ENCODE data around the gene IQGAP2.

The IQGAP2 gene

DNA sequence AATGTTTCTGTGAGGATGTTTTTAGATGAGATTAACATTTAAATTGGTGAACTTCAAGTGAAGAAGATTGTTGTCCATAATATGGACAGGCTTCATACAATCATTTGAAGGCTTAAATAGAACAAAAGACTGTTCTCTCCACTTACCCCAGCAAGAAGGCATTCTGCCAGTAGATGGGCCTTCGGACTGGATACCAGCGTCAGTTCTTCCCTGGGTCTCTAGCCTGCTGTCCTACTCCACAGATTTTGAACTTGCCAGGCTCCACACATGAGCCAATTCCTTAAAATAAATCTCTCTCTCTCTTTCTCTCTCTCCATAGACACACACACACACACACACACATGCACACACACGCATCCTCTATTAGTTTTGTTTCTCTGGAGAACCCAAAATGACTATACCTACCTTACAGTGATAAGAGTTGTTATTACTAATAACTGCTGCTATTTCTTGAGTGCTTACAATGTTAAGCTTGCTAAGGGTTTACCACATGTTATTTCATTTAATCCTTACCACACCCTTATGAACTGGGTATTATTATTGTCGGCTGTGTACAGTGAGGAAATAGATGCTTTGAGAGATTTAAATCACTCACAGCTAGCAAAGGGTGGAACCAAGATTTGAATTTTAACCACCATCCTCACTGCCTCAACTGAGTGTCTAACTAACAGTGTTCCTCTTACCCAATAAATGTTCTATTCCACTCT is 19.8 kb upstream of the IQGAP2 start:
- no peak for DNase-seq (ENCODE audit: low read depth in 2 of 2)

DNA sequence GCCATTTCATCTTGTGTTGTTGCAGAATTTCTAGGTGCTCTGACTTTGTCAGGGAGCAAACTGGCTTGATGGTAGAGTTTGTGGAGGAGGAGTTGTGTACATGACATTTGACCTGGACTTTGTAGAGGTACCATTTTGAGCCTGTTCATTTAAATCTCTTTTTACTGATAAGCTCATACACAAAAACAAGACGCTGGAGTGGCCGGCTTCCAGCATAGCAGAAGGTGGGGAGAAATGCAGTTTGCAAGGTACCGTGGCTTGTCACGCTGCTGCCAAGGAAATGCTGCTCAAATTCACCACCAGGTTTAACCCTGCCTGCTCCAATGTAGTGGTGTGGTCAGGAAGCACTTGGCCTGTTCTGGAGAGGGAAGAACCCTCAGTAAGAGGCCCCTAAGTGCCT is 18.9 kb upstream of the IQGAP2 start:
- no peak for DNase-seq (ENCODE audit: low read depth in 2 of 2)

DNA sequence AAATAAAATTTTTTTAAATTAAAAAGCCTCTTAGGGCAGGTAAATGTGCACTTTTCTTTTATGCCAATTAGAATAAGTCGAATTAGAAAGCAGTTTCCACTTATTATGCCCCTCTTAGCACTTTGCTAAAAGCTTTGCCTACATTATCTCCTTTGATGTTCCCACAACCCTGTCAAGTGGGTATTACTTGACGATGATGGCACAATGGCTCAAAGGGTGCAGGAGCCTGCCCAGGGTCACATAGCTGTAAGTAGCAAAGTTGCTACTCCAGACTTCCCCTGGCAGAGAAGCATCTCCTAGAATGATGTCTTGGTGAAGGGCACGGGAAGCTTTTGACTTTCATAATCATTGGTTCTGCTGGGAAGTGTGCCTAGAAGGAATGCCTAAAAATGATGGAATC is 18.4 kb upstream of the IQGAP2 start:
- no peak for DNase-seq (ENCODE audit: low read depth in 2 of 2)

DNA sequence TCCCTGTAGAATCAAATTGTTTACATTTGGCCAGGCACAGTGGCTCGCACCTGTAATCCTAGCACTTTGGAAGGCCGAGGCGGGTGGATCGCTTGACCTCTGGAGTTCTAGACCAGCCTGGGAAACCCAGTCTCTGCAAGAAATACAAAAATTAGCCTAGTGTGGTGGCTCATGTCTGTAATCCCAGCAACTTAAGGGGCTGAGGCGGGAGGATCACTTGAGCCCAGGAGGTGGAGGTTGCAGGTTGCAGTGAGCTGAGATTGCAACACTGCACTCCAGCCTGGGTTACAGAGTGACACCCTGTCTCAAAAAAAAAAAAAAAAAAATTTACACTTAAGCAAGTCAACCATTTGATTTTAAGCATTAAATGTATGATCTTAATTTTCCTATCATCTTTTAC is 17.5 kb upstream of the IQGAP2 start:
- DNase-seq (ENCODE audit: low read depth in 2 of 2), result no peak

DNA sequence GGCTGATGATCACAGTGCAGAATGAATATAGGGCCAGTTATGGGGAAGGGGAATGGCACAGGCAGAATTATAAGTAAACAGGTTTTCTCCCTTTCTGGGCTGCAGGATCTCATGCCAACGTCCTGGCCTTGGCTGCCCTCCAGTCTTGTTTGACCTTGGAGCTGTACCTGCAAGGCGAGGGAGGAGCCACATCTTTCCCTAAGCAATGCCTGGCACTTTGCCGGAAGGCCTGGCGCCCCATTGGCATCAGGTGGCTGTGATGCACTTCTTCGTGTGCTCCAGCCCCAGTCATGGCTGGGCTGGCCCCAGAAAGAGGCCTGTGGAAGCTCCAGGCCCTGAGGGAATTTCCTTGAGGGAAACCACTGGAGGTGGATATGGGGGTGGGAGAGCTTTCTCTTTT is 16.7 kb upstream of the IQGAP2 start:
- DNase-seq (ENCODE audit: low read depth in 2 of 2), result no peak

DNA sequence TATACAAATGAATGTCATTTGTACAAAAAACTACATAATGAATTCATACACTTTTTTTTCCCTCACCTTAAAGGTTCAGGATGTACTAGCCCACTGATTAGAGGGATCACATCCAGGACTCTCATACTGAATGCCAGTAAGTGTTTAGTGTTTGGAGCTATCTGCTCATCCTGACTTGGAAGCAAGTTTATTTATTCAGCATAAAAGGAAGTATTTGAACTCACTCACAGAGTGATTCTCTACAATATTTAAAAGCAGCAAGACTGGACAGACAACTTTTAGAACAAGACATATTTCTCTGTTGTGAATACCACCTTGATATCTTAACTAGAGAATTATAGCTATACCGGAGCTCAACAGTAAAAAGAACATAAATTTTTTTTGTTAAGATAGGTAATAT is 14.8 kb upstream of the IQGAP2 start:
- no peak for DNase-seq (ENCODE audit: low read depth in 2 of 2)

DNA sequence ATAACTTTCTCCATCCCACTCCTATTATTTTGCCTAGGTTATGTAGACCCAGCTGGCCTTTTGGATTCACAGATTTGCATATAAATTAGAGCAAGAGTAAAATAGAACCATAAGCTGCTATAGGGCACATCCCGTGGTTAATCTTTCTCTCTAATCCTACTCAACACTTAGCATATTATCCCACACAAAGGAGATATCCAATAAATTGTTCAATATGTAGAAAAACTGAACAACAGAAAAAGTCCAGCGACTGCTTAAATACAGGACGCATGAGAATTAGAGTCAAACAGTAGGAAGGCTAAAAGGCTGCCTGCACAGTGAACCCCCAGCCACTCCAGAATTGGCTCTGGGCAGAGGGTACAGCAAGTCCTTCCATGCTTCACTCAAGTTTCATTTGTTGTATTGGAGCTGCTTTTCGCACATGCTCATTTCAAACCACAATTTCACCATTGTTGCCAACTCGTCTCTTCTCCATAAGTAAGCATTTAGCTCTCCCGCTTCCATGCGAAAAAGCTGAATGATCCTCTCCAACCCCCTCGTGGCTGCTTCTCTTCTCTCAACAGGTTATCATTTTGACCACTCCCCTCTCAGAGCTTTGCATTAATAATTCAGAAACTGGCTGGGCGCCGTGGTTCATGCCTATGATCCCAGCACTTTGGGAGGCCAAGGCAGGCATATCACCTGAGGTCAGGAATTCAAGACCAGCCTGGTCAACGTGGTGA is 14.1 kb upstream of the IQGAP2 start:
- no peak for DNase-seq (ENCODE audit: low read depth in 2 of 2)

DNA sequence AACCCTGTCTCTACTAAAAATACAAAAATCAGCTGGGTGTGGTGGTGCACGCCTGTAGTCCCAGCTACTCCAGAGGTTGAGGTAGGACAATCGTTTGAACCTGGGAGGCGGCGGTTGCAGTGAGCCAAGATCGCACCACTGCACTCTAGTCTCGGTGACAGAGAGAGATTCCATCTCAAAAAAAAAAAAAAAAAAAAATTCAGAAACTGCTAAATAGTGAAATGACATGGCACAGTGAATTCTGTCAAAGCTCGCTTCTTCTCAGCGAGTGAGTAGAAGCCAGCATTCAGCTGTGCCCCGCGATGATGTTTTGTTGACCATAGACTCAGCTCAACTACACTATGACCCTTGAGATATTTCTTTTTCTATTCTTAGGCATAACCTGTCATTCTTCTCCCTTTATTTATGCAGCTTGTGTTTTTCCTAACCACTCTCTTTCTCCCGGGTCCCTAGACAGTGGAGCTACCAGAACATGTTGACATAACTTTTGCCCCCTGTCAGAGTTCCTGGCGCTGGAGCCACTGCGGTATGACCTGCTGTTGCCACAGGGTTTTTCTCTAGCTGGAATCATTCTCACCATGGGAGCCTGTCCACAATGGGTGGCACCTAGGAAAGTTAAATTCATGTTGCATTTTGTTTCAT is 13.5 kb upstream of the IQGAP2 start:
- DNase-seq (ENCODE audit: low read depth in 2 of 2), result no peak

DNA sequence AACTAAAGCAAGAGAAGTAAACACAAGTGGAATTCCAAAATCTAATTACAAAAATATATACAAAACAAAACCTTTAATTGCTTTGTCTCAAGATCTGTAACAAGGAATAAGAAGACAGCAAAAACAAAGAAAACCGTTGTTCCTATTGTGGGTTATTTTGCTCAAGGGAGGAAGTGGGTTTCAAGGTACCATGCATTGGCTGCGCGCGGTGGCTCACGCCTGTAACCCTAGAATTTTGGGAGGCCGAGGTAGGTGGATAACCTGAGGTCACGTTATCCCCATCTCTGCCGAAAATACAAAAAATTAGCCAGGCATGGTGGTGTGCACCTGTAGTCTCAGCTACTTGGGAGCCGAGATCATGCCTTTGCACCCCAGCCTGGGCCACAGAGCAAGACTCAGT is 12.1 kb upstream of the IQGAP2 start:
- no peak for DNase-seq (ENCODE audit: low read depth in 2 of 2)

DNA sequence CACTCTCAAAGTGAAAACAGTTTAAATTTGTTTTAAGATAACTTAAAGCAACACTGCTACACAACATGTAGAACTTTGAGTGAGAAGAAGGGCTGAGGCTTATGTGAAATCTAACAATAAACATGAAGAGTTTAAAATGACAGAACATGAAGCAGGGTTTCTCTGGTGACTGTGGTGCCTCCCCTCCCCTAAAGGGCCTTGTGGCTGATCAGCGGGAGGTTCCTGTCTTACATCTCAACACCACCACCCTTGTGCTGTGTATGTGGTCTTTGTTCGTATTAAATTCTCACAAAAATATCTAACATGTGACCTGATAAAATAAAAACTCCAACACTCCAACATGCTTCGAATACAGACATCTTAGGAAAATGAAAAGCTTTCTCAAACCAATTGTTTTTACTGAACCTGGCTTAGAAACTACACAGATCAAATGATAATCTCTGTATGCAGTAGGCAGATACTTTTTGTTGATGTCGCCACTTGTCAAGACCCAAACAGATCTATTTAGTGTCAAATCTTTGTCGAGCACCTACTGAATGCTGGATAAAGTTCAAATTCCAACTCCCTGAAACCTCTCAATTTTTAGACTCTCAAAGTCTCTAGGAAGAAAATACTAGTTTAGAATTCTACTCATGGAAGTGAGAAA is 9.9 kb upstream of the IQGAP2 start:
- no peak for DNase-seq (ENCODE audit: low read depth in 2 of 2)

DNA sequence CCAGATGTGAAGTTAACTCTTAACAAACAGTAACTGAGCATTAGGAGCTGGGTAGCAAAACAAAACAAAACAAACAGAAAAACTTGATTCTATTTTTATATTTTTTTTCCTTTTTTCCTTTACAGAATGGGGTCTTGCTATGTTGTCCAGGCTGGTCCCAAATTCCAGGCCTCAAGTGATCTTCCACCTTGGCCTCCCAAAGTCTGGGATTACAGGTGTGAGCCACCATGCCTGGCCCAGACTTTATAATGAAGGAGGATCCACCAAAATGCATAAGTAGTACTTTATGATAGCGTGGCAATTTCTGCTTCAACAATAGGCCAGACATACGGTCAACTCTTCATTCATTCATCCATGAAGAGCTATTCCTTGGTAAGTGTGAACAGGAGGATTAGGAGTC is 5.9 kb upstream of the IQGAP2 start:
- DNase-seq (ENCODE audit: low read depth in 2 of 2), result no peak

DNA sequence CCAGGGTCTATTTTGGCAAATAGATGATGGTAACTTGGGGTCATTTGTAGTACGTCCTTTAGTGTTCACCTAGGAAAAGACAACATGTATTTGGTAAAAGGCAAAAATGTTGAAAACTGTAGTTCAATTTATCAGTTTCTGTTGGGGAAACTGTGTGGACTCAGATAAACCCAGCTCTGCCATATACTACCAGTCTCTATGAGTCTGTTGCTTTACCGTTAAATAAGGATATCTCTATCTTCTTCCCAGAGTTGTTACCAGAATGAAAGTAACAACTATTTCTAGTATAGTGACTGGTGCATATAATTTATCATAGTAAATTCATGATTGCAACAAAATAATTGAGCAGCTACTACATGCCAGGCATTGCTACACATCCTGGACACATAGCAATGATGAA is 3.8 kb upstream of the IQGAP2 start:
- DNase-seq (ENCODE audit: low read depth in 2 of 2), result no peak

DNA sequence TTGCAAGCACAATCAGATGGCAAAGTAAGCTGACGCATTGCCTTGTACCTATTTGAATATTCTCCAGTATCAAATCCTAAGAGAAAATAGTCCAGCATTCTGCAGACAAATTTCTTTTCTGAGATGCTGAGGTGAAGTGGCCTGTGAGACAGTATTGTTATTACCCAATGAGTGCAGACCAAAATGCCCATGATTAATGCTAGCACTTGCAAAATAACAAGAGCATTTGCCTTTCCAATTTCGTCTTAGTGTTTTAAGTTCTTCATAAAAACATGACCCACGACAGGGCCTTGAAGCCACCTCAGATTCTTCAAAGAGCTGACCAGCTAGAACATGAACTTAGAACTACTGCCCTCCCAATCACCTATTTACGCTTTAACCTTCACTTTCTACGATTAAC is 2.6 kb upstream of the IQGAP2 start:
- no peak for DNase-seq (ENCODE audit: low read depth in 2 of 2)

DNA sequence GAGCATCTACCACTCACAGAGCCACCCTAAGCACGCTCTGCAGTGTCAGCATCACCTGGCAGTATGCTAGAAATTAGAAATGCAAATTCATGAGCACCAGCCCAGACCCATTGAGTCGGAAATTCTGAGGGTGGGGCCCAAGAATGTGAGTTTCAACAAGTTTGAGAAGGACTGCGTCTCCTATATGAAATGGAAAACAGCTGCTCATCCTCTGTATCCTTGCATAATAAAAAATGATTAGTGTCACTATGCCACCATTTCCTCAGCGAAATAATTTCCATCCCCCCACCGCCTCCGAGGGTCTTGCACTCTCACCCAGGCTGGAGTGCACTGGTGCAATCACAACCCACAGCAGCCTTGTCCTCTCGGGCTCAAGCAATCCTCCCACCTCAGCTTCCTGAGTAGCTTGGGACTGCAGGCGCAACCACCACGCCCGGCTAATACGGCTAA is 1.3 kb upstream of the IQGAP2 start:
- DNase-seq (ENCODE audit: low read depth in 2 of 2), result no peak

DNA sequence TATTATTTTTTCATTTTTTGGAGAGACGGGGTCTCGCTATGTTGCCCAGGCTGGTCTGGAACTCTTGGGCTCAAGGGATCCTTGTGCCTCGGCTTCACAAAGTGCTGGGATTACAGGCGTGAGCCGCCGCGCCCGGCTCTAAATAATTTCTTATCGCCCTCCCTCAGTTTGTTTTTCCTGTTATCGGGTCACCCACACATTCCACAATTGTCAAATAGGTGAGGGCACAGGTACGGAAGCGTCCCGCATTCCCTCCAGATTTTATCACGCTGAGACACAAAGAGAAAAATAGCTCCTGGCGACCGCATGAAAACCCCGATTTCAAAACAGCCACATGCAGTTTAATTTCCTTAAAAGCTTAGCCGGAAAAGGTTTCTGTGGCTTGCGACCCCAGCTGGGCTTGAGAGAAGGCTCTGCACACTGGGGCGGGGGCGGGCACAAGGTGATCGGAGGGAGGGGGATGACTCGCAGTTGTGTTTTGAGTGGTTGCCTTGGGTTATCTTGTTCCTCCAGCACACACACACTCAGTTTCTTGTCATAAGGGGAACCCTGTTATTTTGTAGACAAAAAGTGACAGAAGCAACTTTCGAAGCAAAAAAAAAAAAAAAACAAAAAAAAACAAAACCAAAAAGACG is 717 bp upstream of the IQGAP2 start:
- peak; percentile 37 to 48 for DNase-seq (ENCODE audit: low read depth in 2 of 2)

DNA sequence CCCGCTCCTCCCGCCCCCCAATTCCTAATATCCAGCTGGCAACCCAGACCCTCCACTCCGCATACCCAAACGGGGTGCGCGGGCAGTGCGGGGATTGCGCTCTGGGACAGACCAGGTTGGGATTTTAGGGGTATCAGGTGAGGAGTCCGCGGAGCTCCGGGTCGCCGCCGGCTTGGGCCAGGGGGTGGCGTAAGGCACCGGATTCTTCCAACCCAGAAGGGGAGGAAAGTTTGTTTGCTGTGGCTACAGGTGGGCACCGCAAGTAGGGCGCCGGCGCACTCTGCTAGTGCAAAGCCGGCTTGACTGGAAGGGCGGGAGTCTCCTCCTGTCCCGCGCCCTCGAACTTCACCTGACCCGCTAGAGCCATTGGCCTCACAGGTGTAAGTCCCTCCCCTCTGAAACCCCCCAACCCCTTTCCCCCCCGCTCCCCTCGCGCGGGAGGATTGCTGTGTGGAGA is 709 bp downstream of the IQGAP2 start:
- DNase-seq (ENCODE audit: low read depth in 2 of 2), result peak; percentile 30 to 37

DNA sequence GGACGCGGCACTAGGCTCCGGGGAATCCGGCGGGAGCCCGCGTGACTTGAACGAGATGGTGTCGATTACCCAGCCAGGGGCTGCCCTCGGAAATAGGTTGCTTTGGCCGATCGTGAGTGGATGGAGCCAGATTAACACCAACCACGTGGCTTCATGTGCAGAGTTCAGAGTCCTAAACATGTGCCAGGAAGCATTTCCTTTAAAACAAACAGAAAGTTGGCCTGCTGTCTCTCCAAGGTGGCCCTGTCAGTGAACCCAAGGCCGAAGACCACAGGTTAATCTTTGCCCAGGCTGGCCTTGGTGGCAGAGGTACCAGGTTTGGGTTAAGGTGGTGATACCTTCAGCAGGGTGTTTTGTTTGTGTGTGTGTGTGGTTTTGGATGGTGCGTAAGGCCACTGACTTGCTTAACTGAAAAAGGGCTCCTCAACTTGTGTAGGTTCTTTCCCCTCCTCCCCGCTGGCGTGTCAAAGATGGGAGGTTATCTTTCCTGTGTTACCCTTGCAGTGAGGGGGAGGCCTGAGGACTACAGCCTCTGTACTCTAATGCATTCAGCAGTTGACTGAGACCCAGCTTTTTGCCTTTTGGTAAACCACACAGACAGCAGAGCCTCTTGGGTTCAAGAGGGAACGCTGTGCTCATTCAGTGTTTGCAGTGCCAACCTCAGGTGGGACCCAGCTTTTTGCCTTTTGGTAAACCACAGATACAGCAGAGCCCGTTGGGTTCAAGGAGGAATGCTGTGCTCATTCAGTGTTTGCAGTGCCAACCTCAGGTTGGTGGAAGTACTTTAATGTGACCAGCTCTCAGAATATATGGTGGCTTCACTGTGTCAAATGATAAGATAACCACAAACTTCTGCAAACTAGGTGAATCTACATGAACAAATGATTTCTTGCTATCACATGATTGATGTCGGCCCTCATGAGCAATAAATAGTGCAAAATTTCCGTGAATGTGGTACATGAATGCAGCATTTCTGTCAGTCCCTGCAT is 1.4 kb downstream of the IQGAP2 start:
- peak in 1 of 2 donors; percentile 34 for DNase-seq (ENCODE audit: low read depth in 2 of 2)

DNA sequence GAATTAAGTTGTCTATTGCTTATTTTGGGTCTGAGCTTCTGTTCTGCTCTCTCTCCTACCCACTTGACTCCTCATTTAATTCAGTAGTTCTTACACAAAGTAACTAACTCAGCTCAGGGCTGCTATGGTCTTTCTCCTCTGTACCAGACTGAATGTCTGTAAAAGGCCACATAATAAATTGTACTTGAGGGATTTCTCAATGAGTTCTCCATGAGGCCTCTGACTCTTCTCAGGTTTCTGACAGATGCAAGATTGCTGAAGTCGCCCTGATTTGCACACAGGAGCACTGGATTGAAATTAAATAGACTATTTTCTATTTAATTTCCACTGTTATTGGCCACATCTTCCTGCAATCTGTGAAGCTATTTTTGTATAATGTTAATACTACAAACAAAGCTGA is 2.9 kb downstream of the IQGAP2 start:
- DNase-seq (ENCODE audit: low read depth in 2 of 2), result no peak

DNA sequence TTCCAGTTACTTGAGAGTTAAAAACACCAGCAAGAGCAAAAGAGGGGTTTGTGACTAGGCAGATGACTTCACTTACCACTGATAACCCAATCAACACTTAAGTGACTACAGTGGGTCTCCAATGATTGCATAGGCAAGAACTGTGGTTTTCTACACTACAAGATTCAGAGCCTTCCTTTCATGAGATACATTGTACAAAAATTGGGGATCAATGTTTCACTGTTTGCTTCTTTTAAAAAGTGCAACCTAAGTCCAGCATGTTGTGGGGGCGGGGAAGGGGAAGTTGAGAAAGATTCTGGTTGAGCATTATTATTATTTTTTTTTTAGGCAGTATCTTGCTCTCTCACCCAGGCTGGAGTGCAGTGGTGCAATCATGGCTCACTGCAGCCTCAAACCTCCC is 3.6 kb downstream of the IQGAP2 start:
- DNase-seq (ENCODE audit: low read depth in 2 of 2), result no peak

DNA sequence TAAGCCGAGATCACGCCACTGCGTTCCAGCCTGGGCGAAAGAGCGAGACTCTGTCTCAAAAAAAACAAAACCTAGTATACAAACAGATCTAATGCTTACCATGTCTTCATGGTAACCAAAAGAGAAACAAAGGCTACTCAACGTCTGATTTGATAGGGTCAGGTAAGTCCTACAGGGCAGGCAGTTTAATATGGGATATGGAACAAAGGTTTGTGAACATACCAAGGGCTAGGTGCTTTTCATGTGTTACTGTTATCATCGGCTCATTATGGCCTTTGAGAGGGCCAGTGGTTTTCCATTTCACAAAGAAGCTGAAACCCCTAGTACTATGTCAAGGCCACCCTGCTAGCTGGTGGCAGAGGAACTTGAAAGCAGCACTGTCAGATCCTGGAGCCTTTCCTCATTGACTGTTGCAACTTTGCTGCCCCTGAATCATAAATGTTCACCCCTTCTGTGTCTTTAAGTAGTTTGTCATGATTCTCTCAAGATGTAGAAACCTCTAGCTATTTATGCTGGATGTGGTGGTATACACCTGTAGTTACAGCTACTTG is 5.1 kb downstream of the IQGAP2 start:
- DNase-seq (ENCODE audit: low read depth in 2 of 2), result no peak

Data from stimulated activated CD8-positive, alpha-beta memory T cell treated with anti-CD3 and anti-CD28 coated beads, Interleukin-7, amount 100 ng/mL, for 1 hour (primary cell).